ENCODE data around the gene IGFBPL1.

The IGFBPL1 gene

GRCh38 chr9:38376021-38376670 is 48.1 kb downstream of the IGFBPL1 start:
- no peak for DNase-seq

GRCh38 chr9:38375572-38375963 is 48.7 kb downstream of the IGFBPL1 start:
- DNase-seq, result no peak

GRCh38 chr9:38374847-38375571 is 49.2 kb downstream of the IGFBPL1 start:
- DNase-seq, result no peak

- DNase-seq, result no peak
Observed at GRCh38 chr9:38373679-38374078, 50.6 kb downstream of the IGFBPL1 start.

GRCh38 chr9:38372762-38373619 is 51.3 kb downstream of the IGFBPL1 start:
- DNase-seq, result no peak

GRCh38 chr9:38371495-38371894 is 52.8 kb downstream of the IGFBPL1 start:
- DNase-seq, result peak; percentile 9 to 27

GRCh38 chr9:38370176-38370575 is 54.1 kb downstream of the IGFBPL1 start:
- no peak for DNase-seq

GRCh38 chr9:38368731-38369130 is 55.5 kb downstream of the IGFBPL1 start:
- no peak for DNase-seq

- DNase-seq, result no peak
Observed at GRCh38 chr9:38367898-38368297, 56.4 kb downstream of the IGFBPL1 start.

GRCh38 chr9:38363589-38363925 is 60.7 kb downstream of the IGFBPL1 start:
- DNase-seq, result no peak

GRCh38 chr9:38362852-38363588 is 61.2 kb downstream of the IGFBPL1 start:
- DNase-seq, result peak; percentile 85 to 90

GRCh38 chr9:38361473-38361850 is 62.8 kb downstream of the IGFBPL1 start:
- DNase-seq, result no peak

- DNase-seq, result no peak
Observed at GRCh38 chr9:38360839-38361472, 63.3 kb downstream of the IGFBPL1 start.

- DNase-seq, result no peak
Observed at GRCh38 chr9:38359689-38360385, 64.4 kb downstream of the IGFBPL1 start.

- DNase-seq, result no peak
Observed at GRCh38 chr9:38359297-38359653, 65.0 kb downstream of the IGFBPL1 start.

- DNase-seq, result no peak
Observed at GRCh38 chr9:38358390-38359296, 65.6 kb downstream of the IGFBPL1 start.

- no peak for DNase-seq
Observed at GRCh38 chr9:38357350-38358114, 66.7 kb downstream of the IGFBPL1 start.

- DNase-seq, result no peak
Observed at GRCh38 chr9:38356851-38357250, 67.4 kb downstream of the IGFBPL1 start.
